Activated naive CD8-positive, alpha-beta T cell treated with anti-CD3 and anti-CD28 coated beads, Interleukin-2, amount 10 ng/mL, durations not matched to agents 7 days and 5 days (primary cell): ENCODE results near the gene AGAP2. TPM values are rescaled to one million over a fixed set of nuclear protein-coding genes. Genes with fewer than 3 reads are reported as not detected.
A peak's percentile ranks its signal among the peaks of the same experiment; 100 is the strongest.
"Not testable (repeated sequence)": the region's sequence is repeated elsewhere in the genome, so short reads cannot be mapped to it uniquely, and the experiment has no call there.

Experiments used
- ATAC-seq: fragments of 150-1000 bp; cut with Tn5 transposase; one replicate; pipeline ENCODE4 v1.10.0; 2021; ENCODE audit warnings: low read depth, moderate library complexity
- POLR2A ChIA-PET: fragments of 350-600 bp; sonication (Branson Sonifier 250); formaldehyde crosslinking; loops from one replicate; lab custom pipeline; 2021; ENCODE audit warnings: antibody characterized with exemption; lab: Charles Lee
- DNase-seq: peaks from one replicate; pipeline ENCODE4 v3.0.0; 2021
- H3K27ac Mint-ChIP-seq: one replicate; pipeline ENCODE4 v1.8.0; 2022; ENCODE audit warnings: mild to moderate bottlenecking, mixed read lengths
- H3K27me3 Mint-ChIP-seq: one replicate; pipeline ENCODE4 v1.8.0; 2022; ENCODE audit warnings: mild to moderate bottlenecking, moderate library complexity, mixed read lengths
- H3K36me3 Mint-ChIP-seq: one replicate; pipeline ENCODE4 v1.8.0; 2021; ENCODE audit warnings: mild to moderate bottlenecking, mixed read lengths
- H3K4me1 Mint-ChIP-seq: one replicate; pipeline ENCODE4 v1.8.0; 2021; ENCODE audit warnings: mixed read lengths
- H3K4me3 Mint-ChIP-seq: one replicate; pipeline ENCODE4 v1.8.0; 2022; ENCODE audit warnings: mild to moderate bottlenecking, moderate library complexity, mixed read lengths
- H3K9me3 Mint-ChIP-seq: one replicate; pipeline ENCODE4 v1.8.0; 2021; ENCODE audit warnings: mixed read lengths
- total RNA-seq, 2 experiments: library from RNA; stranded (reverse); gene quantifications; one replicate each; pipeline ENCODE4 v1.2.3, GENCODE V29; 2021

The AGAP2 gene
- total RNA-seq, 2 experiments from 2014 or later = 68.3 to 71.6 TPM

DNA sequence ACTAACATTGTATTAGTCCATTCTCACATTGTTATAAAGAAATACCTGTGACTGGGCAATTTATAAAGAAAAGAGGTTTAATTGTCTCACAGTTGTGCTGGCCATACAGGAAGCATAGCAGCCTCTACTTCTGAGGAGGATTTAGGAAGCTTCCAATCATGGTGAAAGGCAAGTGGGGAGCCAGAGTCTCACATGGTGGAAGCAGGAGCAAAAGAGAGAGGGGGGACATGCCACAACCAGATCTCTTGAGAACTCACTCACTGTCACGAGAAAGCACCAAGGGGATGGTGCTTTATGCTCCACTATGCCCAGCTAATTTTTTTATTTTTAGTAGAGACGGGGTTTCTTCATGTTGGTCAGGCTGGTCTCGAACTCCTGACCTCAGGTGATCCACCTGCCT, 31.3 kb downstream of the AGAP2 start:
- H3K27me3 Mint-ChIP-seq = no peaks in the 10 kb centered on the region
- ATAC-seq (no peak), DNase-seq (no peak)
- no peak overlapping the region for H3K4me3 Mint-ChIP-seq
- H3K9me3 Mint-ChIP-seq = peaks cover 6% of the 10 kb centered on the region
- H3K27ac Mint-ChIP-seq = no peak overlapping the region
- POLR2A ChIA-PET = interaction anchor here (0.7 kb wide), 1 partner anchor 33 kb away, joined by 3 read pairs; no protein-coding TSS in a partner anchor
- peaks cover 60% of the 10 kb centered on the region for H3K36me3 Mint-ChIP-seq
- H3K4me1 Mint-ChIP-seq = peaks cover 3% of the 10 kb centered on the region

DNA sequence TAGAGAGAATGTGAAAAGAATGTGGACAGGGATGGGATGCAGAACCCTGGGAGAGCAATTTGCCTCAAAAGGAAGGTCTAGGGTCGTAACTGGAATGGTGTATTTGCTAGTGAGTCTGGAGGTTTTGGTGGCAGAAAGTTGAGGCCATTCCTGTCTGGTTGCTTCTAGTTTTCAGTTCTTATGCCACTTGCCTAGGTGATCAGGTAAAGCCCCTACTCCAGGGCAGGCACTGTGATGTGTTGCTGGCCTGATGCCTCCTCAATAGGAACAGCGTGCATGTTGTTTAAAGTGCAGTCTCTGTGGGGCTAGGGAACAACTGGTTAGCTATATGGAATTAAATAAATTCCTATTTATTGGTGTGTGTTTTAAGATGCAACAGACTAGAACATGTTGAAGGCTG, 38.2 kb downstream of the AGAP2 start:
- POLR2A ChIA-PET = no interaction called here
- ATAC-seq (no peak), DNase-seq (no peak)
- Mint-ChIP-seq H3K27me3 (no peaks in the 10 kb centered on the region), H3K36me3 (peaks cover 72% of the 10 kb centered on the region), H3K27ac (no peak overlapping the region), H3K9me3 (peaks cover 7% of the 10 kb centered on the region), H3K4me3 (no peak overlapping the region), H3K4me1 (peaks cover 6% of the 10 kb centered on the region)

DNA sequence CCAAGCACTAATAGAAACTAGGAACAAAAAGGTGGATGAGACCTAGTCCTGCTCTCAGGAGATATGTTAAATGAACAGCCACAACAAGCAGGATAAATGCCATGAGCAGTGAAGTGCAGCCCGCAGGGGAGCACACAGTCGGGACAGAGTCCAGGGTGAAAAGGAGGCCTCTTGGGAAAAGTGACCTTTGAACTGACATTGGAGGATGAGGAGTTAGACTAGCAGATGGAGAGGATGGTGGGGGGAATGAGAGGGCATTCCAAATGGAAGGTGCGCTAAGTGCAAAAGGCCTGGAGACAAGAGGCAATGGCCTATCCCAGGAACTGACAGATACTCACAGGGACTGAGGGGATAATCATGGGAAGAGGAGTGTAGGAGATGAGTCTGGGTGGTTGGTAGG, 40.1 kb downstream of the AGAP2 start:
- POLR2A ChIA-PET = no interaction called here
- Mint-ChIP-seq H3K36me3 (peaks cover 55% of the 10 kb centered on the region), H3K27ac (no peak overlapping the region), H3K9me3 (peaks cover 4% of the 10 kb centered on the region), H3K4me1 (peaks cover 7% of the 10 kb centered on the region), H3K27me3 (no peaks in the 10 kb centered on the region), H3K4me3 (no peak overlapping the region)
- DNase-seq (no peak), ATAC-seq (no peak)

DNA sequence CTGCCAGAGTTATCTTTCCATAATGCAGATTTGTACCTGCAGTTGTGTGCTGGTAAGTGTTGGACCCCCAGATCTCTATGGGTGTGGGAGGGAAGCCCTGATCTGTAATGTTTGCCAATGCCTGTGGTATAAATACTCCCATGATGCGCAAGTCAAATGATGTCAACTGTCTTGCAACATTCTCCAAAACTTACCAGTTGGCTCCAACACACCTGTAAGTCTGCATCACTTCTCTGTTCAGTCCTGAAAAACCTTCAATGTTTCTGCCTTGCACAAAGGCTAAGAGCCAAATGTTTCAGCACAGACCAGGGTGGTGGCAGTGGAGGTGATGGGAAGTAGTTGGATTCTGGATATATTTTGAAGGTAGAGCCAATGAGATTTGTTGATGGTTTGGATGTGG, 41.5 kb downstream of the AGAP2 start:
- Mint-ChIP-seq H3K4me3 (no peak overlapping the region), H3K4me1 (peaks cover 6% of the 10 kb centered on the region), H3K27me3 (no peaks in the 10 kb centered on the region), H3K9me3 (peaks cover under 1% of the 10 kb centered on the region), H3K27ac (no peak overlapping the region), H3K36me3 (peaks cover 43% of the 10 kb centered on the region)
- POLR2A ChIA-PET = no interaction called here
- ATAC-seq (no peak), DNase-seq (no peak)

DNA sequence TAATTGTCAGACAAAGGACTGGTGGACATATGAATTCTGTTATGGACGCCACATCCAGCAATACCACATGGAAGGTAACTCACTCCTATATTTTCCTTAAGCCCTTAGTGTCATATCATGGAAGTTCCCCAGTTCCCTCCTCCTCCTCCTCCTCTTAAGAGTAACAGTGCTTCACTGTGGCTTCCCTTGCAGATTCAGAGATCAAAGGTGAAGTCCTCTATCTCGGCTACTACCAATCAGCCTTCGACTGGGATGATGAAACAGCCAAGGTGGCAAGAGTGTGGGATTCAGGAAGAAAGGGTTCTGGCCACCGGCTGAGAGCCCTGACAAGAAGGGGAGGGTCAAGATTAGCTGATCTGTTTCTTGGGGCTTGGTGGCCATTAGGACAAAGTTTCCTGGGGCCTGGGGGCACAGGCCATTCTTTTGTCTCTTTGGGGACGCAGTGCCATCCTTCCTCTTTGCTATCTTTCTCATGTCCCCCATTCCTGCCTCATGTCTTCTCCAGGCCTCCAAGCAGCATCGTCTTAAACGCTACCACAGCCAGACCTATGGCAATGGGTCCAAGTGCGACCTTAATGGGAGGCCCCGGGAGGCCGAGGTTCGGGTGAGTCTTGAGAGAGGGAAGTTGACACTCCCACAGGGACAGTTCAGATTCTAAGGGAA, 42.6 kb downstream of the AGAP2 start:
- Mint-ChIP-seq H3K9me3 (no peaks in the 10 kb centered on the region), H3K27ac (no peak overlapping the region), H3K27me3 (peaks cover 2% of the 10 kb centered on the region), H3K4me1 (peaks cover 5% of the 10 kb centered on the region), H3K4me3 (peak overlapping the region; percentile 15), H3K36me3 (peaks cover 38% of the 10 kb centered on the region)
- POLR2A ChIA-PET = no interaction called here
- no peak for DNase-seq
- ATAC-seq = no peak

DNA sequence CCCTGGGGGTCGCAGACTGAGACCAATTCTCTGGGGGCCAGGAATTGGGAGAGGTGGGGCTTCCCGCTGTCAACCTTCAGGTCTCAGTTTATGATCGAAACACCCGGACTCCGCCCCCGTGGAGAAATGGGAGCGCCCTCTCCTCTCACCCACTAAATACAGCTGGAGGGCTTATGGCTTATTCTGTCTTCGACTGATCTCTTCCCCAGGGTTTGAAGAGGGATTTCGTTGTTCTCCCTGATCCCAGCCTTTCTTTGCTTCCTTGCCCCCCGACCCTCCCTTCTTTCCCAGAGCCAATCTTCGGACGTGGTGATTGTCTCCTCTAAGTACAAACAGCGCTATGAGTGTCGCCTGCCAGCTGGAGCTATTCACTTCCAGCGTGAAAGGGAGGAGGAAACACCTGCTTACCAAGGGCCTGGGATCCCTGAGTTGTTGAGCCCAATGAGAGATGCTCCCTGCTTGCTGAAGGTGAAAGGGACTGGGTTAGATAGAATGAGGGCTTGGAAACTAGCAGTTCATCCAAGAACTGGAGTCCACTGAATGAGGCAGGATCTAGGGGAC, 44.0 kb downstream of the AGAP2 start:
- no peak overlapping the region for H3K27ac Mint-ChIP-seq
- no peaks in the 10 kb centered on the region for H3K9me3 Mint-ChIP-seq
- POLR2A ChIA-PET = interaction anchor here (1.1 to 2.5 kb wide), 4 partner anchors 24 to 102 kb away, joined by 3 to 6 read pairs (median 4); partner anchors contain the start of gene TSPAN31
- DNase-seq (no peak), ATAC-seq (no peak)
- H3K27me3 Mint-ChIP-seq = peaks cover 11% of the 10 kb centered on the region
- H3K36me3 Mint-ChIP-seq = peaks cover 34% of the 10 kb centered on the region
- H3K4me3 Mint-ChIP-seq = no peak overlapping the region
- H3K4me1 Mint-ChIP-seq = peaks cover 4% of the 10 kb centered on the region

DNA sequence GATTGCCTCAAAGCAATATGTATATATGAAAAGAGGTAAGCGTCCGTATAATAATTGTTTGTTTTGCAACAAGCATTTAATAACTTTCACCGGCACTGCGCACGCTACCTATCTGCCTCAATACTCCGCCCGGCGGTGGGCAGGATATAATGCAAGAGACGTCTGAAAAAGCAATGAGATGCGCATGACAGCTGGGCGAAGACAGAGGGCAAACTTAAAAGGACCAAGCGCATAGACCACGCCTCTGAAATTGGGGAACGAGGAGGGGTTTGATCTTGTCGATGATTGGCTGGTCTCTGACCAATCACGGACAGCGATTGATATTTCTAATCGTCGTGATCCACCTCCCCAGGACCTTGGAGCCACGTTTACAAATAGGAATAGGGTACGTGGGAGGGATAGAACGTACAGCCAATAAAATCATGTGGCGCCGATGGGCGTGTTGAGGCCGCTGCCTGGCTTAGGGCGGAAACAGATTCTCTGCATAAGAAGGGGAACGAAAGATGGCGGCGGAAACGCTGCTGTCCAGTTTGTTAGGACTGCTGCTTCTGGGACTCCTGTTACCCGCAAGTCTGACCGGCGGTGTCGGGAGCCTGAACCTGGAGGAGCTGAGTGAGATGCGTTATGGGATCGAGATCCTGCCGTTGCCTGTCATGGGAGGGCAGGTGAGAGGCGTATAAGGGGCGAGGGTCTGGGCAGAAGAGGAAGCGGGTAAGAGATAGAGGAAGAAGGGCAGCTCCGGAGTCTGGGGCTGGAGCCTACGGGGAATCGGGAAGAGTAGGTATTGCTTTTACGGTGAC, 44.7 kb downstream of the AGAP2 start, which contains the start of gene OS9:
OS9 (plus strand) TSS at position 474 of the 800 bp plus-strand sequence; CDS start at position 504, 30 bp downstream.
- ATAC-seq = peak; percentile 99
- H3K36me3 Mint-ChIP-seq = peaks cover 27% of the 10 kb centered on the region

DNA sequence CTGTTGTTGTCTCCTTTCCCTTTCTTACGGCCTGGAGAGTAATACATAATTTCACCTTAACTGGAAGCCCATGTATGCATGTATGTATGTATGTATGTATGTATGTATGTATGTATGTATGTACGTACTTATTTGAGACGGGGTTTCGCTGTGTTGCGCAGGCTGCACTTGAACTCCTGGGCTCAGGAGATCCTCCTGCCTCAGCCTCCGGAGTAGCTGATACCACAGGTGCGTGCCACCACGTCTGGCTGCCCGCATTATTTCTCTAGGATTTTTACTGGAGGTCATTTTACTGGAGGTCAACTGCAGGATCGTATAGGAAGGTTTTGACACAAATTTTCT, 45.3 kb downstream of the AGAP2 start:
- POLR2A ChIA-PET = interaction anchor here (2.5 kb wide), 1 partner anchor 26 kb away, joined by 6 read pairs; no protein-coding TSS in a partner anchor

More for the DNA sequence above, 44.7 kb downstream of the AGAP2 start, which contains the start of gene OS9:
- Mint-ChIP-seq H3K27ac (no peak within 1 kb of the TSS), H3K4me3 (no peak within 1 kb of the TSS), H3K4me1 (peaks cover 4% of the 10 kb centered on the region), H3K9me3 (no peaks in the 10 kb centered on the region), H3K27me3 (peaks cover 16% of the 10 kb centered on the region)
- peak; percentile 84 for DNase-seq
- POLR2A ChIA-PET = interaction anchor here (1.1 to 2.5 kb wide), 4 partner anchors 25 to 101 kb away, joined by 3 to 6 read pairs (median 4); partner anchors contain the start of gene TSPAN31

DNA sequence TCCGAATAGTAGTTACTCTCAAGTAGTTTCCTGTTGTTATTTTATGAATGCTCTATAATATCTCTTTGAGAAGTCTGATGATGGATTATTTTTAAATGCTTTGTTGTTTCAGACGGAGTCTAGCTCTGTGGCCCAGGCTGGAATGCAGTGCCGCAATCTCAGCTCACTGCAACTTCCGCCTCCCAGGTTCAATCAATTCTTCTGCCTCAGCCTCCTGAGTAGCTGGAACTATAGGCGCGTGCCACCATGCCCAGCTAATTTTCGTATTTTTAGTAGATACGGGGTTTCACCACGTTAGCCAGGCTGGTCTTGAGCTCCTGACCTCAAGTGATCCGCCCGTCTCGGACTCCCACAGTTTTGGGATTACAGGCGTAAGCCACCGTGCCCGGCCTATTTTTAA, 46.0 kb downstream of the AGAP2 start:
- H3K36me3 Mint-ChIP-seq = peaks cover 15% of the 10 kb centered on the region
- POLR2A ChIA-PET = interaction anchor here (2.5 kb wide), 1 partner anchor 26 kb away, joined by 6 read pairs; no protein-coding TSS in a partner anchor
- DNase-seq = no peak
- no peak overlapping the region for H3K27ac Mint-ChIP-seq
- no peaks in the 10 kb centered on the region for H3K9me3 Mint-ChIP-seq
- peaks cover 4% of the 10 kb centered on the region for H3K4me1 Mint-ChIP-seq
- H3K27me3 Mint-ChIP-seq = peaks cover 25% of the 10 kb centered on the region
- no peak for ATAC-seq
- no peak overlapping the region for H3K4me3 Mint-ChIP-seq

More for the DNA sequence above, 45.3 kb downstream of the AGAP2 start:
- Mint-ChIP-seq H3K4me1 (peaks cover 4% of the 10 kb centered on the region), H3K9me3 (no peaks in the 10 kb centered on the region), H3K4me3 (no peak overlapping the region), H3K27me3 (peaks cover 21% of the 10 kb centered on the region), H3K36me3 (peaks cover 22% of the 10 kb centered on the region), H3K27ac (no peak overlapping the region)
- DNase-seq (no peak), ATAC-seq (no peak)

DNA sequence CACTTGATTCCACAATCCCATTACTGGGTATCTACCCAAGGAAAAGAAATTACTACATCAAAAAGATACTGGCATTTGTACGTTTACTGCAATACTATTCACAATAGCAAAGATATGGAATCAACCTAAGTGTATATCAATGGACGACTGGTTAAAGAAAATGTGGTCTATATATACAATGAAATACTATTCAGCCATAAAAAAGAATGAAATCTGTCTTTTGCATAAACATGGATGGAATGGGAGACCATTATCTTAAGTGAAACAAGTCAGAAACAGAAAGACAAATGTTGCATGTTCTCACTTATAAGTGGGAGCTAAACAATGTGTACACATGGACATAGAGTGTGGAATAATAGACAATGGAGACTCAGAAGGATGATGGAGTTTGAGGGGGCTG, 49.6 kb downstream of the AGAP2 start:
- H3K9me3 Mint-ChIP-seq = no peaks in the 10 kb centered on the region
- POLR2A ChIA-PET = no interaction called here

DNA sequence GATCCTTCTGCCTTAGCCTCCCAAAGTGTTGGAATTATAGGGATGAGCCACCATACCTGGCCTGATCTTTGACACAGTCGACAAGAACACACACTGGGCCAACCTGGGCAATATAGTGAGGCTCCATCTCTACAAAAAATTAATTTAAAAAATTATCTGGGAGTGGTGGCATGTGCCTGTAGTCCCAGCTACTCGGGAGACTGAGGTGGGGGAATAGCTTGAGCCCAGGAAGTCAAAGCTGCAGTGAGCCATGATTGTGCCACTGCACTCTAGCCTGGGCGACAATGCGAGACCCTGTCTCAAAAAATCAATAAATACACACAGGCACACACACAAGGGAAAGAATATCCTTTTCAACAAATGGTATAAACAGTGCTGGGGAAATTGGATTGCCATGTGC, 50.7 kb downstream of the AGAP2 start:
- POLR2A ChIA-PET = no interaction called here
- Mint-ChIP-seq H3K9me3 (no peaks in the 10 kb centered on the region), H3K27me3 (peaks cover 57% of the 10 kb centered on the region), H3K4me3 (no peak overlapping the region), H3K4me1 (no peaks in the 10 kb centered on the region), H3K36me3 (no peaks in the 10 kb centered on the region), H3K27ac (no peak overlapping the region)
- DNase-seq = no peak
- ATAC-seq = no peak

More for the DNA sequence above, 49.6 kb downstream of the AGAP2 start:
- H3K4me1 Mint-ChIP-seq = no peaks in the 10 kb centered on the region
- DNase-seq = no peak
- H3K27ac Mint-ChIP-seq = no peak overlapping the region
- H3K36me3 Mint-ChIP-seq = no peaks in the 10 kb centered on the region
- H3K4me3 Mint-ChIP-seq = no peak overlapping the region
- ATAC-seq = no peak
- H3K27me3 Mint-ChIP-seq = peaks cover 54% of the 10 kb centered on the region

DNA sequence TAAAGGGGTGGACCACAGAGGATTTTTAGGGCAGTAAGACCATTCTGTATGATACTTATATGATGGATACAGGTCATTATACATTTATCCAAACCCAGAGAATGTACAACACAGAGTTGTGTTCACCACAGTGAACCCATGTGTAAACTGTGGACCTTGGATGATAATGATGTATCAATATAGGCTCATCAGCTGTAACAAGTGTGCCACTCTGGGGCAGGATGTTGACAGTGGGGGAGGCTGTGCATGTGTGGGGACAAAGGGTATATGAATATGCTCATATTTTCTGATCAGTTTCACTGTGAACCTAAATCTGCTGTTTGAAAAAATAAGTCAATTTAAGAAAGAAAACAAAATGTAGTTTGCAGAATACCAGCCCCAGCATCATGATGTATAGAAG, 58.8 kb downstream of the AGAP2 start:
- Mint-ChIP-seq H3K36me3 (peaks cover 1% of the 10 kb centered on the region), H3K27me3 (peaks cover 16% of the 10 kb centered on the region), H3K27ac (no peak overlapping the region), H3K9me3 (peaks cover 1% of the 10 kb centered on the region), H3K4me3 (no peak overlapping the region), H3K4me1 (no peaks in the 10 kb centered on the region)
- no peak for DNase-seq
- POLR2A ChIA-PET = no interaction called here
- ATAC-seq = no peak

DNA sequence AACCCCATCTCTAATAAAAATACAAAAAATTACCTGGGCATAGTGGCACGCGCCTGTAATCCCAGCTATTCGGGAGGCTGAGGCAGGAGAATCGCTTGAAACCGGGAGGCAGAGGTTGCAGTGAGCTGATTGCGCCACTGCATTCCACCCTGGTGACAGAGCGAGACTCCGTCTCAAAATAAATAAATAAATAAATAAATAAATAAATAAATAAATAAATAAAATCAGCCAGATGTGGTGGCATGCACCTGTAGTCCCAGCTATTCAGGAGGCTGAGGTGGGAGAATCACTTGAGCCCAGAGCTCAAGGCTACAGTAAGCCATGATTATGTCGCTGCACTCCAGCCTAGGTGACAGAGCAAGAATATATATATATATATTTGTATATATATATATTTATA, 60.6 kb downstream of the AGAP2 start:
- POLR2A ChIA-PET, H3K27ac Mint-ChIP-seq, H3K36me3 Mint-ChIP-seq, ATAC-seq, H3K27me3 Mint-ChIP-seq, H3K4me1 Mint-ChIP-seq, H3K4me3 Mint-ChIP-seq, DNase-seq, H3K9me3 Mint-ChIP-seq: not testable (repeated sequence)
